Mesendoderm (in vitro differentiated cells): ENCODE data around the gene MORN1.
A peak's percentile ranks its signal among the peaks of the same experiment; 100 is the strongest.

ENCODE experiments used
- DNase-seq: peaks from one replicate; pipeline ENCODE4 v3.0.0; 2013
- H2AK5ac ChIP-seq: 2 replicates; pipeline ENCODE4 v1.6.1; 2013; ENCODE audit warnings: low read length, inconsistent platforms
- H2BK120ac ChIP-seq: 2 replicates; pipeline ENCODE4 v1.6.1; 2013; ENCODE audit warnings: low read depth, mild to moderate bottlenecking, low read length, moderate library complexity, mixed read lengths
- H2BK15ac ChIP-seq: replicated peaks from 2 replicates; pipeline ENCODE4 v1.6.1; 2013; ENCODE audit warnings: low read depth, mild to moderate bottlenecking, moderate library complexity
- H2BK5ac ChIP-seq: 2 replicates; pipeline ENCODE4 v1.6.1; 2013; ENCODE audit warnings: low read length, inconsistent platforms
- H3K18ac ChIP-seq: 2 replicates; pipeline ENCODE4 v1.6.1; 2013; ENCODE audit warnings: mild to moderate bottlenecking, low read length, mixed read lengths
- H3K23ac ChIP-seq: one replicate; pipeline ENCODE4 v1.6.1; 2013; ENCODE audit warnings: low read length
- H3K27ac ChIP-seq: 2 replicates; pipeline ENCODE4 v1.5.1; 2013; ENCODE audit warnings: low read depth, mild to moderate bottlenecking, inconsistent platforms, low read length, moderate library complexity
- H3K27me3 ChIP-seq: 2 replicates; pipeline ENCODE4 v1.6.1; 2013; ENCODE audit warnings: low read length, control low read depth, mild to moderate bottlenecking, inconsistent platforms; ENCODE audit not compliant: insufficient read depth, poor library complexity
- H3K36me3 ChIP-seq: 2 replicates; pipeline ENCODE4 v1.6.1; 2013; ENCODE audit warnings: low read length, inconsistent platforms; ENCODE audit not compliant: control insufficient read depth, insufficient read depth
- H3K4ac ChIP-seq: one replicate; pipeline ENCODE4 v1.6.1; 2013; ENCODE audit warnings: low read depth, mild to moderate bottlenecking, low read length, moderate library complexity
- H3K4me1 ChIP-seq: 2 replicates; pipeline ENCODE4 v1.6.1; 2013; ENCODE audit warnings: low read depth, low read length, inconsistent platforms; ENCODE audit not compliant: control insufficient read depth
- H3K4me2 ChIP-seq: 2 replicates; pipeline ENCODE4 v1.6.1; 2013; ENCODE audit warnings: low read length
- H3K4me3 ChIP-seq: 2 replicates; pipeline ENCODE4 v1.5.1; 2013; ENCODE audit warnings: mild to moderate bottlenecking, low read length
- H3K56ac ChIP-seq: one replicate; pipeline ENCODE4 v1.6.1; 2013; ENCODE audit warnings: low read length
- H3K79me1 ChIP-seq: 2 replicates; pipeline ENCODE4 v1.6.1; 2013; ENCODE audit warnings: low read length, inconsistent platforms
- H3K79me2 ChIP-seq: 2 replicates; pipeline ENCODE4 v1.6.1; 2013; ENCODE audit warnings: mild to moderate bottlenecking, low read length; ENCODE audit not compliant: control insufficient read depth, insufficient read depth
- H3K9ac ChIP-seq: 2 replicates; pipeline ENCODE4 v1.6.1; 2013; ENCODE audit warnings: low read length, inconsistent platforms
- H4K5ac ChIP-seq: one replicate; pipeline ENCODE4 v1.6.1; 2013; ENCODE audit warnings: low read length
- H4K8ac ChIP-seq: one replicate; pipeline ENCODE4 v1.6.1; 2013; ENCODE audit warnings: low read depth, mild to moderate bottlenecking, control low read depth, low read length, moderate library complexity
- WGBS: extraction: QIAGEN DNeasy Blood & Tissue Kit; methylation state at CpG from one replicate; pipeline ENCODE4 v1.1.7; 2013; ENCODE audit warnings: low lambda C conversion rate, missing lambda C conversion rate; ENCODE audit not compliant: insufficient coverage; ENCODE audit errors: extremely low coverage; 5-methylcytosine and 5-hydroxymethylcytosine counted together

MORN1 gene

GRCh38 chr1:2418791-2419320, 27.5 kb upstream of the MORN1 start:
- no CpG with 5 or more reads among the region's 16 CpGs for WGBS
- Histone ChIP-seq H3K79me1 (no peaks in the 10 kb centered on the region), H4K8ac (no peak overlapping the region), H3K79me2 (no peaks in the 10 kb centered on the region), H4K5ac (no peak overlapping the region), H3K27ac (no peak overlapping the region), H2BK120ac (no peak overlapping the region), H2BK15ac (no peak overlapping the region), H3K56ac (no peak overlapping the region), H3K27me3 (no peaks in the 10 kb centered on the region), H3K9ac (no peak overlapping the region), H3K4ac (no peak overlapping the region), H3K4me1 (peaks cover 2% of the 10 kb centered on the region), H2AK5ac (no peak overlapping the region), H3K18ac (no peak overlapping the region), H3K4me2 (no peak overlapping the region), H3K23ac (no peak overlapping the region), H3K36me3 (no peaks in the 10 kb centered on the region), H2BK5ac (no peak overlapping the region), H3K4me3 (no peak overlapping the region)
- DNase-seq = no peak

GRCh38 chr1:2417833-2418225, 26.5 kb upstream of the MORN1 start:
- no peak overlapping the region for H3K27ac ChIP-seq
- H3K27me3 ChIP-seq = no peaks in the 10 kb centered on the region
- H4K5ac ChIP-seq = no peak overlapping the region
- H3K4me1 ChIP-seq = peaks cover 3% of the 10 kb centered on the region
- no peak overlapping the region for H3K56ac ChIP-seq
- no peak overlapping the region for H2AK5ac ChIP-seq
- H4K8ac ChIP-seq = no peak overlapping the region
- H2BK15ac ChIP-seq = no peak overlapping the region
- H3K9ac ChIP-seq = no peak overlapping the region
- no peak overlapping the region for H3K4me3 ChIP-seq
- peaks cover 1% of the 10 kb centered on the region for H3K79me2 ChIP-seq
- H3K18ac ChIP-seq = no peak overlapping the region
- WGBS = no CpG with 5 or more reads among the region's 14 CpGs
- no peak overlapping the region for H2BK5ac ChIP-seq
- no peak overlapping the region for H3K4ac ChIP-seq
- no peak for DNase-seq
- no peaks in the 10 kb centered on the region for H3K36me3 ChIP-seq
- H3K79me1 ChIP-seq = no peaks in the 10 kb centered on the region
- peak overlapping the region; percentile 80 for H3K23ac ChIP-seq
- no peak overlapping the region for H3K4me2 ChIP-seq
- H2BK120ac ChIP-seq = no peak overlapping the region

GRCh38 chr1:2417083-2417832, 25.9 kb upstream of the MORN1 start:
- WGBS = no CpG with 5 or more reads among the region's 13 CpGs

GRCh38 chr1:2416403-2416802, 25.0 kb upstream of the MORN1 start:
- Histone ChIP-seq H3K4me1 (peaks cover 3% of the 10 kb centered on the region), H3K79me2 (peaks cover 5% of the 10 kb centered on the region), H3K27me3 (no peaks in the 10 kb centered on the region), H3K4ac (no peak overlapping the region), H2BK5ac (no peak overlapping the region), H3K4me3 (no peak overlapping the region), H4K8ac (no peak overlapping the region), H3K4me2 (no peak overlapping the region), H3K9ac (no peak overlapping the region), H3K79me1 (peaks cover 5% of the 10 kb centered on the region), H2BK120ac (no peak overlapping the region), H2BK15ac (no peak overlapping the region), H3K18ac (no peak overlapping the region), H3K27ac (no peak overlapping the region), H2AK5ac (no peak overlapping the region), H4K5ac (no peak overlapping the region), H3K56ac (no peak overlapping the region), H3K36me3 (no peaks in the 10 kb centered on the region), H3K23ac (no peak overlapping the region)
- DNase-seq = no peak
- no CpG with 5 or more reads among the region's 12 CpGs for WGBS

More at GRCh38 chr1:2417083-2417832, 25.9 kb upstream of the MORN1 start:
- H3K4me1 ChIP-seq = peaks cover 3% of the 10 kb centered on the region
- no peak overlapping the region for H2BK120ac ChIP-seq
- no peaks in the 10 kb centered on the region for H3K36me3 ChIP-seq
- no peak overlapping the region for H3K9ac ChIP-seq
- no peak overlapping the region for H3K23ac ChIP-seq
- H3K4me3 ChIP-seq = no peak overlapping the region
- no peak overlapping the region for H2BK5ac ChIP-seq
- no peaks in the 10 kb centered on the region for H3K27me3 ChIP-seq
- H3K79me1 ChIP-seq = no peaks in the 10 kb centered on the region
- peaks cover 1% of the 10 kb centered on the region for H3K79me2 ChIP-seq
- no peak overlapping the region for H3K18ac ChIP-seq
- no peak overlapping the region for H2BK15ac ChIP-seq
- no peak overlapping the region for H4K8ac ChIP-seq
- no peak overlapping the region for H3K27ac ChIP-seq
- H2AK5ac ChIP-seq = no peak overlapping the region
- no peak for DNase-seq
- no peak overlapping the region for H3K4ac ChIP-seq
- H3K4me2 ChIP-seq = no peak overlapping the region
- H3K56ac ChIP-seq = no peak overlapping the region
- no peak overlapping the region for H4K5ac ChIP-seq

DNA sequence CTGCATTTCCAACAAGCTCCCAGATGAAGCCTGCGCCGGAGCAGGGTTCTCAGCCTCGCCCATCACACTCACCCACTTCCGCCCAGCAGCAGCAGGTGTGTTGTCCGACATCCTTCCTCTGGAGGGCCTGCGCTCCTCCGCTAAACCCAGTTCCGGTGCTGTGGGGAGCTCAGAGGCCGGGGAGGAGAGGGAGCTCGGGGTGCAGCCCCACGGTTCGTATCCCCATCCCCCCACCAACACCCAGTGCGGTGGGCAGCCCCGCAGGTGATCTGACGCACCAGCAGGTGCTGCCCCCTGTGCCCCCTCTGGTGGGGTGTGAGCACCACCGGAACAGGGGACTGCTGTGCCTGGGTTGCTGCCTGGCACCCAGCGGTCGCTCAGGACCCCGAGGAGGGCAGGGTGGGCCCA, 24.5 kb upstream of the MORN1 start:
- no peak overlapping the region for H3K9ac ChIP-seq
- H3K56ac ChIP-seq = no peak overlapping the region
- H3K27ac ChIP-seq = no peak overlapping the region
- no peak overlapping the region for H4K8ac ChIP-seq
- H3K79me2 ChIP-seq = peaks cover 5% of the 10 kb centered on the region
- H3K4me1 ChIP-seq = peaks cover 3% of the 10 kb centered on the region
- H2BK15ac ChIP-seq = no peak overlapping the region
- no peak overlapping the region for H3K4me2 ChIP-seq
- H2BK120ac ChIP-seq = no peak overlapping the region
- no peak overlapping the region for H4K5ac ChIP-seq
- no peaks in the 10 kb centered on the region for H3K36me3 ChIP-seq
- H3K18ac ChIP-seq = no peak overlapping the region
- no peak overlapping the region for H2AK5ac ChIP-seq
- peaks cover 5% of the 10 kb centered on the region for H3K79me1 ChIP-seq
- no peak overlapping the region for H3K4ac ChIP-seq
- no peak overlapping the region for H3K23ac ChIP-seq
- H3K4me3 ChIP-seq = no peak overlapping the region
- H3K27me3 ChIP-seq = no peaks in the 10 kb centered on the region
- no peak for DNase-seq
- H2BK5ac ChIP-seq = no peak overlapping the region
- WGBS = no CpG with 5 or more reads among the region's 19 CpGs

GRCh38 chr1:2415337-2415736, 24.0 kb upstream of the MORN1 start:
- Histone ChIP-seq H2BK5ac (no peak overlapping the region), H3K9ac (no peak overlapping the region), H2BK120ac (no peak overlapping the region), H3K36me3 (no peaks in the 10 kb centered on the region), H3K4me3 (no peak overlapping the region), H2AK5ac (no peak overlapping the region), H3K79me1 (peaks cover 5% of the 10 kb centered on the region), H3K79me2 (peaks cover 5% of the 10 kb centered on the region), H3K23ac (no peak overlapping the region), H3K27ac (no peak overlapping the region), H3K27me3 (no peaks in the 10 kb centered on the region), H2BK15ac (no peak overlapping the region), H4K5ac (no peak overlapping the region), H3K4me1 (peaks cover 3% of the 10 kb centered on the region), H3K4me2 (no peak overlapping the region), H3K56ac (peak overlapping the region; percentile 15), H3K18ac (no peak overlapping the region), H4K8ac (no peak overlapping the region), H3K4ac (no peak overlapping the region)
- DNase-seq = no peak
- no CpG with 5 or more reads among the region's 11 CpGs for WGBS
